Mesenchymal stem cell (in vitro differentiated cells and primary cell): ENCODE data around the gene ZMYM5.

Source experiments
- DNase-seq: peaks from one replicate; pipeline ENCODE4 v3.0.0-alpha.2; 2013
- H2AFZ ChIP-seq: one replicate; pipeline ENCODE4 v1.6.1; 2013; ENCODE audit warnings: low read depth, mild to moderate bottlenecking, control low read depth, inconsistent platforms, low read length, moderate library complexity
- H2AK5ac ChIP-seq: 2 replicates; pipeline ENCODE4 v1.6.1; 2013; ENCODE audit warnings: low read length, moderate library complexity, mild to moderate bottlenecking, inconsistent platforms; ENCODE audit not compliant: severe bottlenecking
- H2BK120ac ChIP-seq: one replicate; pipeline ENCODE4 v1.6.1; 2013; ENCODE audit warnings: low read depth, mild to moderate bottlenecking, inconsistent platforms, low read length, moderate library complexity
- H2BK12ac ChIP-seq, 2 experiments: one replicate each; pipeline ENCODE4 v1.6.1; 2013; ENCODE audit warnings: inconsistent platforms in 2 of 2, low read length in 2 of 2, mild to moderate bottlenecking in 2 of 2, moderate library complexity in 2 of 2, control low read depth in 1 of 2
- H2BK15ac ChIP-seq: one replicate; pipeline ENCODE4 v1.6.1; 2013; ENCODE audit warnings: mild to moderate bottlenecking, low read depth, inconsistent platforms; ENCODE audit not compliant: poor library complexity, severe bottlenecking
- H2BK5ac ChIP-seq: 2 replicates; pipeline ENCODE4 v1.6.1; 2013; ENCODE audit warnings: low read depth, mild to moderate bottlenecking, low read length, control low read depth, inconsistent platforms; ENCODE audit not compliant: poor library complexity, severe bottlenecking
- H3K14ac ChIP-seq, 2 experiments: one replicate each; pipeline ENCODE4 v1.6.1; 2013; ENCODE audit warnings: inconsistent platforms in 2 of 2, low read length in 2 of 2, control low read depth in 1 of 2, mild to moderate bottlenecking in 1 of 2, moderate library complexity in 1 of 2
- H3K18ac ChIP-seq, 2 experiments: one replicate each; pipeline ENCODE4 v1.6.1; 2013; ENCODE audit warnings: inconsistent platforms in 2 of 2, low read length in 2 of 2, control low read depth in 1 of 2, low read depth in 1 of 2, mild to moderate bottlenecking in 1 of 2
- H3K23ac ChIP-seq, 2 experiments: one replicate each; pipeline ENCODE4 v1.6.1; 2013; ENCODE audit warnings: inconsistent platforms in 2 of 2, low read length in 2 of 2, mild to moderate bottlenecking in 2 of 2, moderate library complexity in 2 of 2, control low read depth in 1 of 2
- H3K27ac ChIP-seq: 2 replicates; pipeline ENCODE4 v1.5.1; 2013; ENCODE audit warnings: mild to moderate bottlenecking, moderate library complexity, low read length, control low read depth, inconsistent platforms; ENCODE audit not compliant: poor library complexity, severe bottlenecking
- H3K27me3 ChIP-seq, 2 experiments: 2 replicates each; pipeline versions ENCODE4 v1.6.1 to v1.7.0; 2013; ENCODE audit warnings: low read length in 2 of 2, mild to moderate bottlenecking in 2 of 2, moderate library complexity in 2 of 2, control low read depth in 1 of 2, inconsistent platforms in 1 of 2; ENCODE audit not compliant: control insufficient read depth in 1 of 2, insufficient read depth in 1 of 2
- H3K36me3 ChIP-seq, 2 experiments: 2 replicates each; pipeline versions ENCODE4 v1.6.1 to v1.7.0; 2013; ENCODE audit warnings: low read length in 2 of 2, control low read depth in 1 of 2, inconsistent platforms in 1 of 2, low read depth in 1 of 2, mild to moderate bottlenecking in 1 of 2; ENCODE audit not compliant: insufficient read depth in 2 of 2, control insufficient read depth in 1 of 2
- H3K4ac ChIP-seq, 2 experiments: one replicate each; pipeline ENCODE4 v1.6.1; 2013; ENCODE audit warnings: inconsistent platforms in 2 of 2, low read length in 2 of 2, mild to moderate bottlenecking in 2 of 2, moderate library complexity in 2 of 2, control low read depth in 1 of 2, low read depth in 1 of 2
- H3K4me1 ChIP-seq: 2 replicates; pipeline ENCODE4 v1.6.1; 2013; ENCODE audit warnings: low read depth, low read length, control low read depth; ENCODE audit not compliant: control insufficient read depth, insufficient read depth
- H3K4me2 ChIP-seq: 2 replicates; pipeline ENCODE4 v1.6.1; 2013; ENCODE audit warnings: low read length, mild to moderate bottlenecking, inconsistent platforms; ENCODE audit not compliant: poor library complexity, severe bottlenecking
- H3K4me3 ChIP-seq, 2 experiments: 2 replicates each; pipeline versions ENCODE4 v1.5.1 to v1.7.0; 2013; ENCODE audit warnings: low read length in 2 of 2, mild to moderate bottlenecking in 2 of 2, control low read depth in 1 of 2, low read depth in 1 of 2; ENCODE audit not compliant: insufficient read depth in 1 of 2
- H3K79me1 ChIP-seq: replicated peaks from 2 replicates; pipeline ENCODE4 v1.6.1; 2013; ENCODE audit warnings: mild to moderate bottlenecking, control low read depth, low read length, inconsistent platforms; ENCODE audit not compliant: poor library complexity, severe bottlenecking
- H3K9ac ChIP-seq: 2 replicates; pipeline ENCODE4 v1.7.0; 2013; ENCODE audit warnings: mild to moderate bottlenecking, low read length, moderate library complexity
- H3K9me3 ChIP-seq: 2 replicates; pipeline ENCODE4 v1.7.0; 2013; ENCODE audit warnings: mild to moderate bottlenecking, low read length; ENCODE audit not compliant: control insufficient read depth
- H4K8ac ChIP-seq: one replicate; pipeline ENCODE4 v1.6.1; 2013; ENCODE audit warnings: inconsistent platforms, mild to moderate bottlenecking, low read length, moderate library complexity
- H4K91ac ChIP-seq: one replicate; pipeline ENCODE4 v1.6.1; 2013; ENCODE audit warnings: mild to moderate bottlenecking, low read length, inconsistent platforms
- WGBS: methylation state at CpG from one replicate; pipeline ENCODE4 v1.1.7; 2013; ENCODE audit warnings: mixed read lengths; 5-methylcytosine and 5-hydroxymethylcytosine counted together

The ZMYM5 gene

DNA sequence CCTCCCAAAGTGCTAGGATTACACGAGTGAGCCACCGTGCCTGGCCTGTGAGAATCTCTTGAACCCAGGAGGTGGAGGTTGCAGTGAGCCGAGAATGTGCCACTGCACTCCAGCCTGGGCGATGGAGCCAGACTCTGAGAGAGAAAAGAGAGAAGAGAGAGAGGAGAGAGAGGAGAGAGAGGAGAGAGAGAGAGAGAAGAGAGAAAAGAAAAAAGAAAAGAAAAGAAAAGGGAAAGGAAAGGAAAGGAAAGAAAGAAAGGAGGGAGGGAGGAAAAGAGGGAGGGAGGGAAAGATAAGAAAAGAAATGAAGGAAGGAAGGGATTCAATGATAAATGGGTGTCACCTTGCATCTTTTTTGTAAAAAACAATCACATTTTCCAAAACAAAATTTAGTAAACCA lies 57.7 kb downstream of the ZMYM5 start:
- no peak overlapping the region for H4K91ac ChIP-seq
- no peak overlapping the region for H3K9ac ChIP-seq
- H3K27me3 ChIP-seq = no peaks in the 10 kb centered on the region
- H3K23ac ChIP-seq = no peak overlapping the region
- no peaks in the 10 kb centered on the region for H3K9me3 ChIP-seq
- no peak overlapping the region for H2BK5ac ChIP-seq
- no peaks in the 10 kb centered on the region for H3K4me1 ChIP-seq
- 88% methylated on average over 4 of the region's 4 CpGs for WGBS
- peaks cover 8 to 10% of the 10 kb centered on the region in 2 experiments for H3K36me3 ChIP-seq
- no peak overlapping the region for H2AFZ ChIP-seq
- H4K8ac ChIP-seq = no peak overlapping the region
- DNase-seq = no peak
- H3K14ac ChIP-seq = no peak overlapping the region
- H3K4me2 ChIP-seq = no peak overlapping the region
- H2AK5ac ChIP-seq = no peak overlapping the region
- no peak overlapping the region for H2BK120ac ChIP-seq
- no peak overlapping the region for H3K27ac ChIP-seq
- no peak overlapping the region for H2BK15ac ChIP-seq
- peaks cover 5% of the 10 kb centered on the region for H3K79me1 ChIP-seq
- no peak overlapping the region for H3K4me3 ChIP-seq
- H3K18ac ChIP-seq = no peak overlapping the region
- H3K4ac ChIP-seq = no peak overlapping the region
- H2BK12ac ChIP-seq = no peak overlapping the region

- Histone ChIP-seq H2BK120ac (no peak overlapping the region), H2AFZ (no peak overlapping the region), H2BK12ac (no peak overlapping the region), H4K8ac (no peak overlapping the region), H4K91ac (no peak overlapping the region), H3K79me1 (peaks cover 2% of the 10 kb centered on the region), H3K18ac (no peak overlapping the region), H3K27me3 (no peaks in the 10 kb centered on the region), H3K27ac (no peak overlapping the region), H3K36me3 (no peaks in the 10 kb centered on the region), H2AK5ac (no peak overlapping the region), H3K9me3 (no peaks in the 10 kb centered on the region), H3K4ac (no peak overlapping the region), H2BK5ac (no peak overlapping the region), H3K9ac (no peak overlapping the region), H3K14ac (no peak overlapping the region), H3K4me1 (peaks cover 1% of the 10 kb centered on the region), H3K4me3 (no peak overlapping the region), H2BK15ac (no peak overlapping the region), H3K23ac (no peak overlapping the region), H3K4me2 (no peak overlapping the region)
- 93% methylated on average over 7 of the region's 7 CpGs for WGBS
- no peak for DNase-seq
Measured at GRCh38 chr13:19795956-19796355, 67.5 kb downstream of the ZMYM5 start.

DNA sequence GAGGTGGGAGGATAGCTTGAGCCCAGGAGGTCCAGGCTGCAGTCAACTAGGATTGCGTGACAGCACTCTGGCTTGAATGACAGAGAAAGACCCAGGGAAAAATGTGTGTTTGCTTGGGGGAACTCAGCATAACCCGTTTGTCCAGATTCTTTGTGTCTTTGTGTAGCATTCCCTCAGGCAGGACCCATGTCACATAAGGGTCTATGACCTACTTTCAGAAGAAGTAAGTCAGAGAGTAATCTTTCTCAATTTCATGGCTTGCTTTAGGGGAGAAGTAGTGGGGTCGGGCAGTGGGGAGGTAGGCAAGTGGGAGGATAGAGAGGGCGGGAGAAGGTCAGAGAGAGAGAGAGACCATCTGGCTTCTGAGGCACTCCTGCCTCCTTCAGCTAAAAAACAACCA lies 68.8 kb downstream of the ZMYM5 start:
- no peak overlapping the region for H2BK15ac ChIP-seq
- H3K79me1 ChIP-seq = peaks cover 2% of the 10 kb centered on the region
- no peak overlapping the region for H2BK120ac ChIP-seq
- no peak overlapping the region for H2AK5ac ChIP-seq
- no peak overlapping the region for H3K4me3 ChIP-seq
- no peaks in the 10 kb centered on the region for H3K27me3 ChIP-seq
- H3K23ac ChIP-seq = no peak overlapping the region
- no peak for DNase-seq
- no peak overlapping the region for H3K27ac ChIP-seq
- H2AFZ ChIP-seq = no peak overlapping the region
- H4K8ac ChIP-seq = no peak overlapping the region
- no peak overlapping the region for H3K4me2 ChIP-seq
- no peak overlapping the region for H3K9ac ChIP-seq
- 81% methylated on average over 3 of the region's 4 CpGs for WGBS
- no peak overlapping the region for H2BK12ac ChIP-seq
- H3K4ac ChIP-seq = no peak overlapping the region
- no peak overlapping the region for H2BK5ac ChIP-seq
- H3K18ac ChIP-seq = peak overlapping the region in 1 of 2 experiments; percentile 30
- peaks cover 1% of the 10 kb centered on the region for H3K4me1 ChIP-seq
- H3K9me3 ChIP-seq = no peaks in the 10 kb centered on the region
- H4K91ac ChIP-seq = no peak overlapping the region
- H3K14ac ChIP-seq = no peak overlapping the region
- no peaks in the 10 kb centered on the region for H3K36me3 ChIP-seq

- Histone ChIP-seq H3K9me3 (no peaks in the 10 kb centered on the region), H2AK5ac (no peak overlapping the region), H3K23ac (no peak overlapping the region), H3K18ac (peak overlapping the region in 1 of 2 experiments; percentile 21), H3K9ac (no peak overlapping the region), H2BK120ac (no peak overlapping the region), H3K4ac (no peak overlapping the region), H3K4me3 (no peak overlapping the region), H3K79me1 (no peaks in the 10 kb centered on the region), H2AFZ (no peak overlapping the region), H3K4me2 (no peak overlapping the region), H2BK5ac (no peak overlapping the region), H2BK15ac (no peak overlapping the region), H3K27me3 (no peaks in the 10 kb centered on the region), H2BK12ac (no peak overlapping the region), H4K8ac (no peak overlapping the region), H4K91ac (no peak overlapping the region), H3K27ac (no peak overlapping the region), H3K4me1 (peaks cover 1% of the 10 kb centered on the region), H3K36me3 (no peaks in the 10 kb centered on the region), H3K14ac (no peak overlapping the region)
- DNase-seq = no peak
- 91% methylated on average over 7 of the region's 7 CpGs for WGBS
Measured at GRCh38 chr13:19791953-19792537, 71.4 kb downstream of the ZMYM5 start.
